GM21529 (cell line): ENCODE data around the gene LPCAT1.
"Not testable (repeated sequence)": the region's sequence is repeated elsewhere in the genome, so short reads cannot be mapped to it uniquely, and the experiment has no call there.

Experiments
- ATAC-seq: cut with Tn5 transposase; IDR thresholded peaks from one replicate; pipeline ENCODE4 v1.9.1; 2021; ENCODE audit not compliant: unreplicated experiment

LPCAT1 gene

GRCh38 chr5:1431021-1431811, 92.5 kb downstream of the LPCAT1 start:
- no peak for ATAC-seq

GRCh38 chr5:1430121-1430795, 93.5 kb downstream of the LPCAT1 start:
- ATAC-seq = no peak

GRCh38 chr5:1429496-1429895, 94.3 kb downstream of the LPCAT1 start:
- no peak for ATAC-seq

GRCh38 chr5:1429066-1429465, 94.7 kb downstream of the LPCAT1 start:
- ATAC-seq = no peak

- ATAC-seq = no peak
These were observed 95.7 kb downstream of the LPCAT1 start for GRCh38 chr5:1428107-1428506.

- ATAC-seq = no peak
These were observed 99.0 kb downstream of the LPCAT1 start for GRCh38 chr5:1424716-1425115.

GRCh38 chr5:1423901-1424603, 99.7 kb downstream of the LPCAT1 start:
- no peak for ATAC-seq

GRCh38 chr5:1422522-1422921, 101.2 kb downstream of the LPCAT1 start:
- ATAC-seq = not testable (repeated sequence)

GRCh38 chr5:1421521-1422341, 102.0 kb downstream of the LPCAT1 start:
- no peak for ATAC-seq

GRCh38 chr5:1420211-1421195, 103.3 kb downstream of the LPCAT1 start:
- no peak for ATAC-seq

- no peak for ATAC-seq
These were observed 104.1 kb downstream of the LPCAT1 start for GRCh38 chr5:1419476-1420210.

GRCh38 chr5:1418921-1419280, 104.9 kb downstream of the LPCAT1 start:
- ATAC-seq = no peak

GRCh38 chr5:1418238-1418920, 105.4 kb downstream of the LPCAT1 start:
- no peak for ATAC-seq

GRCh38 chr5:1417586-1418225, 106.1 kb downstream of the LPCAT1 start:
- no peak for ATAC-seq

GRCh38 chr5:1416856-1417469, 106.8 kb downstream of the LPCAT1 start:
- no peak for ATAC-seq

- ATAC-seq = no peak
These were observed 108.0 kb downstream of the LPCAT1 start for GRCh38 chr5:1415626-1416360.

GRCh38 chr5:1415059-1415425, 108.7 kb downstream of the LPCAT1 start:
- ATAC-seq = no peak
